ENCODE measurements around the gene HRNR.
"Not testable (repeated sequence)": the region's sequence is repeated elsewhere in the genome, so short reads cannot be mapped to it uniquely, and the experiment has no call there.

Gene HRNR

GRCh38 chr1:152224093-152224492 lies at the start of gene HRNR:
HRNR (minus strand) TSS chr1:152224193; CDS start chr1:152223253, 940 bp downstream.
- no peak for DNase-seq (ENCODE audit: low read depth)

- DNase-seq (ENCODE audit: low read depth), result not testable (repeated sequence)
These were observed 32.4 kb upstream of the HRNR start for GRCh38 chr1:152256394-152256793.

GRCh38 chr1:152252157-152252556 lies 28.2 kb upstream of the HRNR start:
- DNase-seq (ENCODE audit: low read depth), result no peak

- no peak for DNase-seq (ENCODE audit: low read depth)
These were observed 27.4 kb upstream of the HRNR start for GRCh38 chr1:152251391-152251790.

GRCh38 chr1:152247316-152247715 lies 23.3 kb upstream of the HRNR start:
- no peak for DNase-seq (ENCODE audit: low read depth)

- peak; percentile 31 for DNase-seq (ENCODE audit: low read depth)
These were observed 20.7 kb upstream of the HRNR start for GRCh38 chr1:152244576-152245273.

GRCh38 chr1:152237093-152237492 lies 13.1 kb upstream of the HRNR start:
- no peak for DNase-seq (ENCODE audit: low read depth)

- DNase-seq (ENCODE audit: low read depth), result no peak
These were observed 4.8 kb upstream of the HRNR start for GRCh38 chr1:152228831-152229230.

- no peak for DNase-seq (ENCODE audit: low read depth)
These were observed 3.4 kb upstream of the HRNR start for GRCh38 chr1:152227310-152227928.

- DNase-seq (ENCODE audit: low read depth), result no peak
These were observed 1.7 kb upstream of the HRNR start for GRCh38 chr1:152225678-152226077.

GRCh38 chr1:152220166-152221163 lies 3.5 kb downstream of the HRNR start:
- DNase-seq (ENCODE audit: low read depth), result no peak

- not testable (repeated sequence) for DNase-seq (ENCODE audit: low read depth)
These were observed 4.6 kb downstream of the HRNR start for GRCh38 chr1:152219438-152219837.

GRCh38 chr1:152218762-152219436 lies 5.1 kb downstream of the HRNR start:
- DNase-seq (ENCODE audit: low read depth), result no peak

- DNase-seq (ENCODE audit: low read depth), result not testable (repeated sequence)
These were observed 8.4 kb downstream of the HRNR start for GRCh38 chr1:152215604-152216003.

- not testable (repeated sequence) for DNase-seq (ENCODE audit: low read depth)
These were observed 9.1 kb downstream of the HRNR start for GRCh38 chr1:152214911-152215310.

- no peak for DNase-seq (ENCODE audit: low read depth)
These were observed 25.0 kb downstream of the HRNR start for GRCh38 chr1:152198982-152199381.

- DNase-seq (ENCODE audit: low read depth), result no peak
These were observed 26.5 kb downstream of the HRNR start for GRCh38 chr1:152197361-152197941.

GRCh38 chr1:152191711-152192110 lies 32.3 kb downstream of the HRNR start:
- no peak for DNase-seq (ENCODE audit: low read depth)

GRCh38 chr1:152191260-152191659 lies 32.7 kb downstream of the HRNR start:
- no peak for DNase-seq (ENCODE audit: low read depth)

GRCh38 chr1:152190589-152190988 lies 33.4 kb downstream of the HRNR start:
- no peak for DNase-seq (ENCODE audit: low read depth)

GRCh38 chr1:152189657-152190442 lies 34.1 kb downstream of the HRNR start:
- DNase-seq (ENCODE audit: low read depth), result peak; percentile 24

Data from HS-5 (cell line).